Measurements from ENCODE around the gene LRRC61.

Gene LRRC61

DNA sequence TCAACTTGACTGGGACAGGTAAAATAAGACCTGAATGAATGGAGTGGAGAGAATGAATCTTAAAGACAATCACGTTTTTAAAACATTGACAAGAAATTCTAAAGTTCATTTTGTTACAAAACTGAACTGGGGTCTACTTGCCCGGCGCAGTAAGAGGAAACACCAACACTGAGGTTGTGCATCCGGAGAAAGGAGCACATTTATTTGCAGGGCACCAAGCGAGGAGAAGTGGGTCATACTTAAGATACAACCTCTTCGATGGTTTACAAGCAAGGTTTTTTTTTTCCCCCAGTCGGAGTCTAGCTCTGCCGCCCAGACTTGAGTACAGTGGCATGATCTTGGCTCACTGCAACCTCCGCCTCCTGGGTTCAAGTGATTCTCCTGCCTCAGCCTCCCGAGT lies 42.0 kb downstream of the LRRC61 start (continued):
- TF ChIP-seq BACH2 (CRISPR knock-in tag; IDR thresholded peaks at IDR 0.05; ENCODE audit: borderline replicate concordance) = no peak
- TF ChIP-seq, protein P1, sequence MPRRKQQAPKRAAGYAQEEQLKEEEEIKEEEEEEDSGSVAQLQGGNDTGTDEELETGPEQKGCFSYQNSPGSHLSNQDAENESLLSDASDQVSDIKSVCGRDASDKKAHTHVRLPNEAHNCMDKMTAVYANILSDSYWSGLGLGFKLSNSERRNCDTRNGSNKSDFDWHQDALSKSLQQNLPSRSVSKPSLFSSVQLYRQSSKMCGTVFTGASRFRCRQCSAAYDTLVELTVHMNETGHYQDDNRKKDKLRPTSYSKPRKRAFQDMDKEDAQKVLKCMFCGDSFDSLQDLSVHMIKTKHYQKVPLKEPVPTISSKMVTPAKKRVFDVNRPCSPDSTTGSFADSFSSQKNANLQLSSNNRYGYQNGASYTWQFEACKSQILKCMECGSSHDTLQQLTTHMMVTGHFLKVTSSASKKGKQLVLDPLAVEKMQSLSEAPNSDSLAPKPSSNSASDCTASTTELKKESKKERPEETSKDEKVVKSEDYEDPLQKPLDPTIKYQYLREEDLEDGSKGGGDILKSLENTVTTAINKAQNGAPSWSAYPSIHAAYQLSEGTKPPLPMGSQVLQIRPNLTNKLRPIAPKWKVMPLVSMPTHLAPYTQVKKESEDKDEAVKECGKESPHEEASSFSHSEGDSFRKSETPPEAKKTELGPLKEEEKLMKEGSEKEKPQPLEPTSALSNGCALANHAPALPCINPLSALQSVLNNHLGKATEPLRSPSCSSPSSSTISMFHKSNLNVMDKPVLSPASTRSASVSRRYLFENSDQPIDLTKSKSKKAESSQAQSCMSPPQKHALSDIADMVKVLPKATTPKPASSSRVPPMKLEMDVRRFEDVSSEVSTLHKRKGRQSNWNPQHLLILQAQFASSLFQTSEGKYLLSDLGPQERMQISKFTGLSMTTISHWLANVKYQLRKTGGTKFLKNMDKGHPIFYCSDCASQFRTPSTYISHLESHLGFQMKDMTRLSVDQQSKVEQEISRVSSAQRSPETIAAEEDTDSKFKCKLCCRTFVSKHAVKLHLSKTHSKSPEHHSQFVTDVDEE (CRISPR knock-in tag; IDR thresholded peaks at IDR 0.05) = no peak
- TF ChIP-seq ZNF565 (CRISPR knock-in tag; conservative IDR thresholded peaks at IDR 0.05; ENCODE audit: low read depth) = no peak
- no peak for TF ChIP-seq TOX (CRISPR knock-in tag; IDR thresholded peaks at IDR 0.05; ENCODE audit: borderline replicate concordance)

DNA sequence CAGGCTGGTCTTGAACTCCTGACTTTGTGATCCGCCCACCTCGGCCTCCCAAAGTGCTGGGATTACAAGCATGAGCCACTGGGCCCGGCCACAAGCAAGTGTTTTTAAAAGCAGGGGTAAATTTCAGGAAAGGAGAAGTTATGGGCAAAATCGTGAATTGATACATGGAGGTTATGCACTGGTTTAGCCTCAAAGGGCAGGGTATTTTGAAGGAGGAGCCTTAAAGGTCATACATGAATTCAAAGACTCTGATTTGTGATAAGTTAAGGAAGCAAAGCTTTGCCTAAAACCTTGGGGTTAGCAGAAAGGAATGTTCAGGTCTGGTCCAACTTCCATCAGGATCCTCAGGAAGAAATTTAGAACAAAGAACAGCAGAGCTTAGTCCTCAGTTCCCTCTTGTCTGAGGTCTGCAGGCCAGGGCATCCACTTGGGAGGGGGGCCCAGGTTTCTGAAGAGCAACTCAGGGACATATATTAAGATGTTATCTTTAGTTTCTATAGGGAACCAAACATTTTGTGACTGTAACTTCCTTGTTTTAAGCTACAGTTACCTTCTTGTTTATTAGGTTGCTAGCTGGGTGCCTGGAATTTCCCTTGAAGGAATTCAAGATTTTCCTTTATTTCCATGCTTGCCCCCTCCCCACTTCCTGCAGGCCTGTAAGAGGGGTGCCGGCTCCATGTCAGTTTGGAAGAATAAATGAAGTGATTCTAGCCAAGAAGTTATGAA lies 42.7 kb downstream of the LRRC61 start:
- TF ChIP-seq OSR1 (CRISPR knock-in tag; IDR thresholded peaks at IDR 0.05) = no peak
- TF ChIP-seq, protein P2, sequence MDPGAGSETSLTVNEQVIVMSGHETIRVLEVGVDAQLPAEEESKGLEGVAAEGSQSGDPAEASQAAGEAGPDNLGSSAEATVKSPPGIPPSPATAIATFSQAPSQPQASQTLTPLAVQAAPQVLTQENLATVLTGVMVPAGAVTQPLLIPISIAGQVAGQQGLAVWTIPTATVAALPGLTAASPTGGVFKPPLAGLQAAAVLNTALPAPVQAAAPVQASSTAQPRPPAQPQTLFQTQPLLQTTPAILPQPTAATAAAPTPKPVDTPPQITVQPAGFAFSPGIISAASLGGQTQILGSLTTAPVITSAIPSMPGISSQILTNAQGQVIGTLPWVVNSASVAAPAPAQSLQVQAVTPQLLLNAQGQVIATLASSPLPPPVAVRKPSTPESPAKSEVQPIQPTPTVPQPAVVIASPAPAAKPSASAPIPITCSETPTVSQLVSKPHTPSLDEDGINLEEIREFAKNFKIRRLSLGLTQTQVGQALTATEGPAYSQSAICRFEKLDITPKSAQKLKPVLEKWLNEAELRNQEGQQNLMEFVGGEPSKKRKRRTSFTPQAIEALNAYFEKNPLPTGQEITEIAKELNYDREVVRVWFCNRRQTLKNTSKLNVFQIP (CRISPR knock-in tag; IDR thresholded peaks at IDR 0.05; ENCODE audit: borderline replicate concordance, low read depth) = no peak
- TF ChIP-seq TCF4 (CRISPR knock-in tag; IDR thresholded peaks at IDR 0.05; ENCODE audit: borderline replicate concordance) = no peak
- TF ChIP-seq, protein P1 (CRISPR knock-in tag; IDR thresholded peaks at IDR 0.05) = no peak
- no peak for TF ChIP-seq BACH2 (CRISPR knock-in tag; IDR thresholded peaks at IDR 0.05; ENCODE audit: borderline replicate concordance)
- no peak for TF ChIP-seq ZNF565 (CRISPR knock-in tag; conservative IDR thresholded peaks at IDR 0.05; ENCODE audit: low read depth)
- TF ChIP-seq ZFP30 (CRISPR knock-in tag; IDR thresholded peaks at IDR 0.05) = no peak
- no peak for TF ChIP-seq ZFP3 (CRISPR knock-in tag; IDR thresholded peaks at IDR 0.05)
- TF ChIP-seq TOX (CRISPR knock-in tag; IDR thresholded peaks at IDR 0.05; ENCODE audit: borderline replicate concordance) = no peak
- TF ChIP-seq, protein P3, sequence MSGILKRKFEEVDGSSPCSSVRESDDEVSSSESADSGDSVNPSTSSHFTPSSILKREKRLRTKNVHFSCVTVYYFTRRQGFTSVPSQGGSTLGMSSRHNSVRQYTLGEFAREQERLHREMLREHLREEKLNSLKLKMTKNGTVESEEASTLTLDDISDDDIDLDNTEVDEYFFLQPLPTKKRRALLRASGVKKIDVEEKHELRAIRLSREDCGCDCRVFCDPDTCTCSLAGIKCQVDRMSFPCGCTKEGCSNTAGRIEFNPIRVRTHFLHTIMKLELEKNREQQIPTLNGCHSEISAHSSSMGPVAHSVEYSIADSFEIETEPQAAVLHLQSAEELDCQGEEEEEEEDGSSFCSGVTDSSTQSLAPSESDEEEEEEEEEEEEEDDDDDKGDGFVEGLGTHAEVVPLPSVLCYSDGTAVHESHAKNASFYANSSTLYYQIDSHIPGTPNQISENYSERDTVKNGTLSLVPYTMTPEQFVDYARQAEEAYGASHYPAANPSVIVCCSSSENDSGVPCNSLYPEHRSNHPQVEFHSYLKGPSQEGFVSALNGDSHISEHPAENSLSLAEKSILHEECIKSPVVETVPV (CRISPR knock-in tag; IDR thresholded peaks at IDR 0.05) = no peak
- TF ChIP-seq ZNF70 (CRISPR knock-in tag; IDR thresholded peaks at IDR 0.05) = no peak
- TF ChIP-seq SNAI2 (CRISPR knock-in tag; IDR thresholded peaks at IDR 0.05) = no peak
- ATAC-seq = no peak

DNA sequence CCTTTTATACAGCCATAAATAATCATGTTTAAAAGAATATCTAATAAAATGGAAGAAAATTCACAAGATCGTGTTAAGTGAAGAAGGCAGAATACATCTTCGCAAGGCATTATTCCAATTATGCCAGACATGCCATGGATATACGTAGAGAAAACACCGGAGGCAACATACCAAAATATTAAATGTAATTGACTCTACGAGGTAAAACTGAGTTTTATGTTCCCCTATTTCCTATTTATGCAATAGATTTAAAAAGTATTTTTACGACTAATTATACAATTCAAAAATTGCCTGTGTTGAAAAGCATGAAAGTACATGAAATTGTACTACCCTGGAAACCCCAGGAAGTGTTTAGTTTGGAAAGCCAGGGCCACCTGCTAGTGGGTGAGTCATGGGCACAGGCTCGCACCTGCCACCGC lies 44.5 kb downstream of the LRRC61 start:
- TF ChIP-seq, protein P1 (CRISPR knock-in tag; IDR thresholded peaks at IDR 0.05) = no peak
- no peak for TF ChIP-seq PPARA (CRISPR knock-in tag; IDR thresholded peaks at IDR 0.05; ENCODE audit: borderline replicate concordance)
- peak; percentile 97 for TF ChIP-seq SNAI2 (CRISPR knock-in tag; IDR thresholded peaks at IDR 0.05)
- 0 out of 2 replicates have a peak, but pooled peaks have one; percentile 6 for TF ChIP-seq GLIS3 (CRISPR knock-in tag; IDR thresholded peaks at IDR 0.05)
- TF ChIP-seq OSR1 (CRISPR knock-in tag; IDR thresholded peaks at IDR 0.05) = no peak
- ATAC-seq = no peak
